HG03571 (cell line): Measurements from ENCODE around the gene SLC34A1.
"Not testable (repeated sequence)": the region's sequence is repeated elsewhere in the genome, so short reads cannot be mapped to it uniquely, and the experiment has no call there.

Experiments
- ATAC-seq: cut with Tn5 transposase; IDR thresholded peaks from one replicate; pipeline ENCODE4 v1.9.1; 2021; ENCODE audit not compliant: unreplicated experiment

The SLC34A1 gene

GRCh38 chr5:177367981-177368868 is 16.0 kb upstream of the SLC34A1 start:
- ATAC-seq: no peak

DNA sequence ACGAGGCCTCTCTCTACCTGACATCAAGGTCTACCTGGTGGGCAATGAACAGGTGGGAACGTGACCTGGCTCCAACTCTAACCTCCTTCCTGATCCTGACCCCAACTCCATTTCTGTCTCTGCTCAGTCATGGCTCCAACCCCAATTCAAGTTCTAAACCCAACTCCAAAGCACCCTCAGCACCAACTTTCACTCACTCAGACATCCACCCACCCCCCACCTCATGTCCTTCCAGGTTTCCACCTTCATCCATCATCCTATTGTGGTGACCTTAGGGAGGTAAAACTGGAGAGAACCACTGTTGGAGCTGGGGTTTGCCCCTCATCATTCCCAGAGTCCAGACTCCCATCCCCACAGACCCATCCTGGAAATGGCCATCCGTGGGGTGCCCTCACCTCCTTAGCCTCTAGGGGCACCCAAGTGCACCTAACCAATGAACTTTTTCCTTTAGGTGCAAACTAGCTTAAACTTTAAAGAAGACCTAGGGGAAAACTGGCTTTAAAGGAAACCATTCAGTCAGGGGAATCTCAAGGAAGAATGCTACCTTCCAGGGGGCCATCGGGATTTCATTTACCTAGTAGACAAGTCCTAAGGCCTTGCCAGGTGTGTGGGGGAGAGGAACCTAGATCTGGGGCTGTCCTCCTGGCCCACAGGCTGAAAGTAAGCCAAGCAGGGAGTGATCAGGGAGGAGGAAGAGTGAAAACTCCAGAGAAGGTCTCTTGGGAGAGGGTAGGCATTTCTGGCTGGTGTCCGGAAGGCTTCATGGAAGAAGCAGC is 15.2 kb upstream of the SLC34A1 start:
- ATAC-seq: no peak

DNA sequence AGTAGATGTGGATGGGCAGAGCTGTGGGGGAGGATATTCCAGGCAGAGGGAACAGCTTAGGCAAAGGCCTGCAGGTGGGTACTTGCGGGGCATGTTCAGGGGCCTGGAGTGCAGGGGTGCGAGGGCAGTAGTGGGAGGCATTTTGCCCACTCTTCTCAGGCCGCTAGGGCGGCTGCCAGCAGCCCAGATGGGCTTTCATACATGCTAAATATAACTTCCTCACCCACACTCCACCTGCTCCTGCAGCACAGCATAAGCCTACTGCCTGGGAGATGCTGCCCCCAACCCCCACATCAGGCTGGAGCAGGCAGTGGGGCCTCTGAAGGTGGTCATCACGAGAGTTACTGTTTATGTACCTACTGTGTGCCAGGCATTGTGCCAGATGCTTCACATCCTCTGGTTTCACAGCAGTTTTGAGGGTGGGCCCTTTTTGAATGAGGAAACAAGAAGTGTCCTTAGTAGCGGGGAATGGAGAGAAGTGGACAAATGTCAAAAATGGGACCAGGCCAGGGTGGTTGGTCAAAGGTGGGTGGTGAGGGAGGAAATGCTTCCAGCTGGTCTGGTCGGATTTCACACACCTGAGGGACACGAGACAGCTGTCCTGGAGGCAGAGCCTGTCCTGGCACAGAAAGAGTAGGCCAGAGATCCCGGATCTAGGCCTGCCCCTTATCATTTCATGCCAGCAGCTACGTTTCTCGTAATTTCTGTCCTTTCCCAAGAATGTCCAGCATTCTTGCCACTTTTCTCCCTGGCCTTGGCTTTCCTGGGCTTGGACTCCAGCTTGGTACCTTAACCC is 14.4 kb upstream of the SLC34A1 start:
- no peak for ATAC-seq

DNA sequence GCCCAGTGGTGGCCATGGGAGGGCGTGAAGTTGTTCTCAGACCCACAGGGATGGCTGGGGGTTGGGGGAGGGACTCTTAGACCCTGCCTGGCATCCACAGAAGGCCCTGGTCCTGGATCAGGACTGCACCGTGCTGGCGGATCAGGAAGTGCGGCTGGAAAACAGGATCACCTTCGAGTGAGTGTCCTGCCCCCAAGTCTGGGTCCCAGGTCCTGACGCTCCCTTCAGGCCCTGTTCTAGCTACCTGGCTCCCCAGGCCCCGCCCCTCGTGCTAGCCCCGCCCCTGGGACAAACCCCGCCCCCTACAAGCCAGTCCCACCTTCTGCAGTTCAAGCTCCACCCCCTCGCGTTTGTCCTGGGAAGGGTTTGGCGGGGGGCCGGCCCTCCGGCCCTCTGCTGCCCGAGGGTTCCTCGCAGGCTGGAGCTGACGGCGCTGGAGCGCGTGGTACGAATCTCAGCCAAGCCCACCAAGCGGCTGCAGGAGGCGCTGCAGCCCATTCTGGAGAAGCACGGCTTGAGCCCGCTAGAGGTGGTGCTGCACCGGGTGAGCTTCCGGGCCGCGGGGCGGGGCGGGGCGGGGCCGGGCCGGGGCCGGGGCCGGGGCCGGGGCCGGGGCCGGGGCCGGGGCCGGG is 13.6 kb upstream of the SLC34A1 start:
- peak; percentile 62 for ATAC-seq

DNA sequence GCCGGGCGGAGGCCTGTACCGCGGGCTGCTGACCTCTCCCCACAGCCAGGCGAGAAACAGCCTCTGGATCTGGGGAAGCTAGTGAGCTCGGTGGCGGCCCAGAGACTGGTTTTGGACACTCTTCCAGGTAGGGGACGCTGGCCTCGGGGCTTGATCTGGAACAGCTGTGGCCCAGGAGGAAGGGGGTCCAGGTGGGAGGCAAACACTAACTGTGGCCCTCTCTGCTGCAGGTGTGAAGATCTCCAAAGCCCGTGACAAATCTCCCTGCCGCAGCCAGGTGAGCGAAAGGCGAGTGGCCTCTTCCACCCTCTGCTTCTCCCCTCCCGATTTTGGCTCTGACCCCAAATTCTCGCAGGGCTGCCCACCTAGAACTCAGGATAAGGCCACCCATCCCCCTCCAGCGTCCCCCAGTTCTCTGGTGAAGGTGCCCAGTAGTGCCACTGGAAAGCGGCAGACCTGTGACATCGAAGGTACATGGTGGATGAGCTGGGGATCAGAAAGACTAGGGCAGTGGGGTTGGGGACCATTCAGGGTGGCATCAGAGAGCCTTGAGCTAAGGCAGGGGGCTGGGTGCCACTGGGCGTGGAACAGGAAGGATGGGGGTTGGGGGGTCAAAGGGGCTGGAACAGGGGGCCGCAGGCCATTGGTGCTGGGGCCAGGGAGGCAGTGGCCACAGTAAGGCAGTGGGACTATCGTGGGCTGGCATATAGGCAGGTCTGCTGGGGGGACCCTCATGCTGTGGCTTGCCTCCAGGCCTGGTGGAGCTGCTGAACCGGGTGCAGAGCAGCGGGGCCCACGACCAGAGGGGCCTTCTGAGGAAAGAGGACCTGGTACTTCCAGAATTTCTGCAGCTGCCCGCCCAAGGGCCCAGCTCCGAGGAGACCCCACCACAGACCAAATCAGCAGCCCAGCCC is 12.9 kb upstream of the SLC34A1 start:
- no peak for ATAC-seq

DNA sequence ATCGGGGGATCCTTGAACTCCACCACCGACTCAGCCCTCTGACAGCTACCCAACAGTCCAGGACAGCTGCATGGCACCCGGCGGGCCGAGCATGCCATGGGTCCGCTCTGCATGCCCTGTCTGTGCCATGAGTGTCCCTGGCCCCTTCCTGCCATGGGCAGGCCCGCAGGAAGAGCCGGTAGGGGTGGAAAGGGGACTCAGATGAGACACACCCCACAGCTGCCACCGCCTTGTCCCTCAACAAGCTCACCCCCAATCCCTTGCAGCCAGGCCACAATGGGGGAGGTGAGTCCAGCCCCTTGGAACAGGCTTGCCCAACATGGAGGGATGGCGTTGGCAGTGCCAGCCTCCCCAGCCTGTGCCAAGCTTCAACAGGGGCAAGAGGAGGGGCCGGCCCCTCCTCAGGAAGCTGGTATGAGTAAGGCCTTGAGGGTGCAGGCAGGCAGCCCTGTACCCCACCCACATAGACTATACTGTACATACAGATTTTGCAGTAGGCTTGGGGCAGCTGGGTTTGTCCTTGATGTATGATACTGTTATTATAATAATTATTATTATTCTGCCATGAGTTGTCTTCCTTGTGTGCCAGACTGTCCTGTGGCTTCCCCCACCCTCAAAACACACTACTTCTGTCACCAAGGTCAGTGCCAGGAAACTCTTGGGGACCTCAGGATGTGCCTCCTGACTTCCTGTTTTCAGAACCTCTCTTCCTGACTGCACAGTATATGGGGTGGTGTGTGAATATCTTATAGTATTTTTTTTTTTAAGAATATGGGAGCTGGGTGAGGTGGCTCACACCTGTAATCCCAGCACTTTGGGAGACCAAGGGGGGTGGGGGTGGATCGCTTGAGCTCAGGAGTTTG is 12.0 kb upstream of the SLC34A1 start:
- no peak for ATAC-seq

DNA sequence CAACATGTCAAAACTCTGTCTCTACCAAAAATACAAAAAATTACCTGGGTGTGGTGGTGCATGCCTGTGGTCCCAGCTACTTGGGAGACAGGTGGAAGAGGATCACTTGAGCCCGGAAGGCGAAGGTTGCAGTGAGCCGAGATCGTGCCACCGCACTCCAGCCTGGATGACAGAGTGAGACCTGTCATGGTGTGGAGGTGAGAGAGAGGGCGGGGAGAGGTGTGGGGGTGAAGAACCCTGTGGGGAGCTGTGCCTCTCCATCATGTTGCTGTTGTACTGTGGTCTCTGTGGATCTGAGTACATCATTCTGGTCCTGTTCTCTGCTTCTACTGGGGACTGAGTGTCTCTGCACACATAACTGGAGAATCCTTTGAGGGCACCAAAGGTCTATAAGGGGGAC is 11.3 kb upstream of the SLC34A1 start:
- ATAC-seq: no peak

- no peak for ATAC-seq
These were observed 10.4 kb upstream of the SLC34A1 start for GRCh38 chr5:177373806-177374205.

DNA sequence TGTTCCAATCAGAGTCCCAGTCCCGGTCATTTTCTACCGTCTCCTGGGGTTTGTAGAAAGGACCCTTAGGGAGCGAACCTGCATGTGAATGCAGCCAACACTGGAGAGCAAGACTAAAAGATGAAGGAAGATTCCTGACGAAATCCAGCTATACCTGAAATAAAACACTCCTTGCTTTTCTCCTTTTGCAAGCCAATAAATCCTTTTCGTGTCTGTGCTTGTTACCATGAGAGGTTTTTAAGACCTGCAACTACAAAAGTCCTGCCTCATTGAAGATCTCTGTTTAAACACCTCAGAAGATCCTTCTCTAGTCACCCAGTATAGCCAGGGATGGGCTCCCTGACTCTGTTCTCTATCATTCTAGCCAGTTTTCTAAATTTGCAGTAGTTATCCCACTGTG is 10.0 kb upstream of the SLC34A1 start:
- ATAC-seq: no peak

DNA sequence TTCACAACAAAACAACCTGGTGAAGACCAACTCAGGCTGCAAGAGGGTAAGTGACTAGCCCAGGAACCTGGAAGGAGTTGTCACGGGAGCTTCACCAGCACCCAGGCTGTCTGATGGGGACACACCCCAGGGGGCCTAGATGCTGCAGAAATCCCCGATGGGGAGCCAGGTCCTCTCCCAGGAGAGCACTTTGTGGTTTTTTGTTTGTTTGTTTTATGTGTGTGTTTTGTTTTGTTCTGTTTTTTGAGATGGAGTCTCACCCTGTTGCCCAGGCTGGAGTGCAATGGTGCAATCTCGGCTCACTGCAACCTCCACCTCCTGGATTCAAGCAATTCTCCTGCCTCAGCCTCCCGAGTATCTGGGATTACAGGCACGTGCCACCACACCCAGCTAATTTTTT is 8.7 kb upstream of the SLC34A1 start:
- ATAC-seq: not testable (repeated sequence)

DNA sequence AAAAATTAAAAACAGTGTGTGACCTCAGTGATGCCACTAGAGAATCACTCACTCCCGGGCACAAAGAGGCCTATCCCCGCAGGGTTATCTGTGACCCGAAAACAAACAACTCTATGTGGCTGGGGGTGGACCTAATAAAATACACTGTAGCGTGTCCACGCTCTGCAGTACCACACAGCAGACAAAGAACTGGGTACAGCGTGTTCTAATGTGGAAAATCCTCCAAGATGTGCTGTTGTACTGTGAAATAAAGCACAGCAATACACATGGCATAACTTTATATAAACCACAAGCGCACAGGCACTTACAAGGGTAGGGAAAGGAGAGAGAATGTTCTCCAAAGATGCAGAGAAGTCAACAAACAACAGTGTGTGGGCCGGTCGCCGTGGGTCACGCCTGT is 8.1 kb upstream of the SLC34A1 start:
- ATAC-seq: no peak

GRCh38 chr5:177377851-177378776 is 6.1 kb upstream of the SLC34A1 start:
- no peak for ATAC-seq

GRCh38 chr5:177378884-177379883 is 5.0 kb upstream of the SLC34A1 start:
- ATAC-seq: peak; percentile 67

DNA sequence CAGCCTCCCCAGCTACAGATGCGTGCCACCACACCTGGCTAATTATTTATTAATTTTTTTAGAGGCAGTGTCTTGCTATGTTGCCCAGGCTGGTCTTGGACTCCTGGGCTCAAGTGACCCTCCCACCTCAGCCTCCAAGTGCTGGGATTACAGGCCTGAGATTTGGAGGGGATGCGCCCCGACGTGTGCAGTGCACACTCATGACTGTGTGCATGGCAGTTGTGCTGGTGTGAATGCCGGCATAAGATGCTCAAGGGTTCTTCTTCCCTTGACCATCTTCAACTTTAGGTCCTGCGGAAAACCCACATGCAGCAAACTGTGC is 3.5 kb upstream of the SLC34A1 start:
- no peak for ATAC-seq

DNA sequence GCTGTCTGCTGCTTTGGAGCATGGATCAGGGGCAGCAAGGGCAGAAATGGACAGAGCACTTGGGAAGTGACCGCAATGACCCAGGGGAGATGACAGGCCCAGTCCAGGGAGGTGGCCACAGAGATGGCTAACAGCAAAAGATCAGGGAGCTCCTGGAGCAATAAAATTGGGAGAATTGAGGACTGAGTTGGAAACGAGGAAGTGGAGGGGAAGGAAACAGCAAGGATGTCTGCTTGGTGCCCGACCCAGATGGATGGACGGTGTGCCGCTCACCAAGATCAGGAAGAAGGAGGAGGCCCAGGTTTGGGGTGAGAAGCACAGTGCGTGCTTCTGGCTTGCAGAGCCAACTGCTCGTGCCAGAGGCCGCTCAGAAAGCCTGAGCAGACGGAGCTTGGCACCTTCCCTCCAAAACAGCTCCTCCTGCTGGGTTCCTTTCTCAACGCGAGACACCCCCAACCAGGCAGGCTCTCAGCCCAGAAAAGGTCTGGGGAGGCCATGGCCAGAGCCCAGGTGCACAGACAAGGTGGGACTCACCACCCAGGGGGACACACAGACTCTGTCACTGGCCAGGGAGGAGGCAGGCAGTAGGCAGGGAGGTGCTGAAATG is 1.7 kb upstream of the SLC34A1 start:
- ATAC-seq: no peak

GRCh38 chr5:177383181-177383580 is 1.1 kb upstream of the SLC34A1 start:
- ATAC-seq: no peak
